ENCODE data around the gene TMEM109. TPM values are rescaled to one million over a fixed set of nuclear protein-coding genes. Genes with fewer than 3 reads are reported as not detected.

Gene TMEM109
- total and polyA plus RNA-seq, 2 of the 4 experiments (the other 2 are of a cell fraction): 15.1 to 69.7 TPM

- no peak overlapping the region for H3K27ac ChIP-seq (ENCODE audit: insufficient read depth, low read length)
Observed at GRCh38 chr11:60927600-60927999, 13.6 kb downstream of the TMEM109 start.

More at GRCh38 chr11:60927600-60927999, 13.6 kb downstream of the TMEM109 start:
- in situ Hi-C loops (cut with MboI; ENCODE audit: low sequenced_read_pairs): no loop called here
- Histone ChIP-seq H3K4me2 (ENCODE audit: low read depth, low read length) (no peak overlapping the region), H4K91ac (ENCODE audit: insufficient read depth, low read depth, low read length) (no peak overlapping the region), H4K5ac (ENCODE audit: low read depth, low read length) (no peak overlapping the region), H2BK15ac (ENCODE audit: low read depth, low read length) (no peak overlapping the region), H3K56ac (ENCODE audit: extremely low read depth, insufficient read depth, low read length) (no peak overlapping the region), H3K4me1 (ENCODE audit: control insufficient read depth, insufficient read depth, low read length) (peaks cover 14% of the 10 kb centered on the region), H2BK120ac (ENCODE audit: low read depth, low read length) (no peak overlapping the region), H3K14ac (replicated peaks; ENCODE audit: low read depth, low read length) (no peak overlapping the region), H2AK5ac (ENCODE audit: low read depth, low read length) (no peak overlapping the region), H3K9me1 (ENCODE audit: insufficient read depth, low read length) (peaks cover 7% of the 10 kb centered on the region; the same call in 1 of the 2 replicates), H3K27me3 (ENCODE audit: control insufficient read depth, insufficient read depth, low read length) (no peaks in the 10 kb centered on the region), H3K4me3 (ENCODE audit: insufficient read depth, low read depth, low read length) (no peak overlapping the region), H3K9me3 (ENCODE audit: control insufficient read depth, insufficient read depth, low read length) (no peaks in the 10 kb centered on the region), H2BK5ac (ENCODE audit: low read depth, low read length, poor library complexity, severe bottlenecking) (no peak overlapping the region), H4K20me1 (ENCODE audit: insufficient read depth, low read length) (peaks cover 12% of the 10 kb centered on the region), H3K79me1 (ENCODE audit: low read depth in 1 of 2, low read length in 2 of 2) (peaks cover 5 to 28% of the 10 kb centered on the region in 2 experiments; a peak in 3 of 4 replicates), H2AK9ac (replicated peaks; ENCODE audit: low read depth, low read length, poor library complexity) (no peak overlapping the region), H3K23ac (ENCODE audit: low read depth, low read length) (no peak overlapping the region), H2AFZ (replicated peaks; ENCODE audit: low read length, poor library complexity) (no peak overlapping the region), H3K9ac (ENCODE audit: low read depth, low read length) (no peak overlapping the region), H4K8ac (ENCODE audit: low read depth in 2 of 2, low read length in 2 of 2) (no peak overlapping the region), H3K18ac (ENCODE audit: low read depth, low read length) (no peak overlapping the region), H3K36me3 (ENCODE audit: control insufficient read depth, insufficient read depth, low read length) (peaks cover 34% of the 10 kb centered on the region), H2BK20ac (ENCODE audit: low read depth, low read length) (no peak overlapping the region), H3K4ac (ENCODE audit: low read depth, low read length) (no peak overlapping the region)
- ATAC-seq (ENCODE audit: low read depth): no peak
- intact Hi-C loops (cut with micrococcal nuclease): no loop called here
- dilution Hi-C loops (cut with HindIII; ENCODE audit: low sequenced_read_pairs, unreplicated experiment): no loop called here
- ChIA-PET POLR2A (ENCODE audit: unreplicated experiment) (no interaction called here), CTCF (no interaction called here)
- DNase-seq: no peak
- no TSS peak for BruUV-seq (replicated peaks)
- 95% methylated on average over 8 of the region's 16 CpGs; no CpG with 5 or more reads in 1 of the 2 experiments for WGBS, 2 experiments (ENCODE audit: extremely low coverage in 2 of 2, insufficient read length in 1 of 2)
- TF ChIP-seq ELK1 (IDR thresholded peaks at IDR 0.05; ENCODE audit: borderline replicate concordance, low read depth, low read length) (no peak), RCOR1 (IDR thresholded peaks at IDR 0.05; ENCODE audit: insufficient replicate concordance, low read length) (no peak), CEBPB (IDR thresholded peaks at IDR 0.05; ENCODE audit: low read depth, low read length) (no peak)
